GM15510 (cell line): Measurements from ENCODE around the gene FITM1.

ENCODE experiments used
- POLR2A ChIP-seq: IDR thresholded peaks from 3 replicates; pipeline ENCODE4 v1.6.1; 2011; ENCODE audit warnings: borderline replicate concordance; ENCODE audit not compliant: insufficient read length; ENCODE audit errors: extremely low read depth

The FITM1 gene

DNA sequence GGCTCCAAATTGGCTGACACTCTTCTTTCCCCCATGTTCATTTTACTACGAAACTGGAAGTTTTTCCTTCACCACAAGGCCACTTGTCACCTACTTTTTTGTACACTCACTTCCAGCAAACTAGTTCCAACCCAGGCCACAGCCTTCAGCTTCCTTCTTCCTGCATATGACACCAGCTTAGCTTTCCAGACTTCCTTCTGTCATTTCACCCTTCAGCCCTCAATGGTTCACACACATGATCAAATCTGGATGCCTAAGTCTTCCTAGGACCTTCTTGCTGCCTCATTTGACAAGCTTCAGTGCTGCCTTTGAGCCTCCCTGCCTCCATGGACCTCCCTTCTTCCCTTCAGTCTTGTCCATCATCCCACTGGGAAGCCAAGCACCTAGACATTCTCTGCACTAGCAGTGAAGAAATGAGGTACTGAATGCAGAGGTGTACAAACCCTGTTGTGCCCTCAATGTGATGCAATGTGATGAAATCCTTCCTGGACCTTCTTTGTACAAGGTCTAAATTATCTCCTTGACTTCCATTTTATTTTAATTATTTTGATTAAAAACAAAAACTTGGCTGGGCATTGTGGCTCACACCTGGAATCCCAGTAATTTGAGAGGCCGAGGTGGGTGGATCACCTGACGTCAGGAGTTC lies 37.1 kb downstream of the FITM1 start:
- TF ChIP-seq POLR2A = no peak

DNA sequence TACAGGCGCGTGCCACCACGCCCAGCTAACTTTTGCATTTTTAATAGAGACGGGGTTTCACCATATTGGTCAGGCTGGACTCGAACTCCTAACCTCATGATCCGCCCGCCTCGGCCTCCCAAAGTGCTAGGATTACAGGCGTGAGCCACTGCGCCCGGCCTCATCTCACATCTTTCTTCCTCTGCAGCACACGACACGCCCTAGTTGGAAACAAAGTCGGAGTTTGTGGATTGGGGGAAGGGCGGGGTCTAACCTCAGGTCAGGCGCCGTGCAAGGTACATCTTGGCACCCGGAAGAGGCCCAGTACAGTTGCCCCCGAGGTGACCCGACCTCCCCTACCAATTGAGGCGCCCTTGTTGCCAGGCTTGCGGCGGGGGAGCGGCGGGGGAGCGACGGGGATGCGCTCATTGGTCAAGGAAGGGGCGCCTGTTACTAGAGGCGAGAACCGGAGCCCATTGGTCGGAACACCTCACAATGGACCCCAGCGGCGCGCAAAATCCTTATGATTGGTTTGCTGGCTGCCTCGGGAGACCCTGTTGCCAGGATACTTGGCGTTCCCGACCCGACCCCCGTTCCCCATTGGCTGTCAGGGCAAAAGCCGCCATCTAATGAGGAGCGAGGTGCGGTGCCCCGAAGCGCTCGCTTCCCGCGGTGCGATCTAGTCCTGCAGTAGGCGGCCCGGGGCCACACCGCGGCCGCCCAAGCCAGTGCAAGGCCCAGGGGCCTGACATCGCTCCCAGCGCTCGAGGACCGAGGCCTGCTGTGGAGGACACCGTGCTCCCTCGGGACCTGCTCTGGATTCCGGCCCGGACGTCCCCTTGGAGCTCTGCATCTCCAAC lies 41.2 kb downstream of the FITM1 start, which contains the start of gene REC8:
Gene REC8, plus strand, starts transcription at position 659 of the 839 bp plus-strand sequence. CDS start 473 bp downstream, outside the sequence.
- TF ChIP-seq POLR2A = peak; percentile 54

DNA sequence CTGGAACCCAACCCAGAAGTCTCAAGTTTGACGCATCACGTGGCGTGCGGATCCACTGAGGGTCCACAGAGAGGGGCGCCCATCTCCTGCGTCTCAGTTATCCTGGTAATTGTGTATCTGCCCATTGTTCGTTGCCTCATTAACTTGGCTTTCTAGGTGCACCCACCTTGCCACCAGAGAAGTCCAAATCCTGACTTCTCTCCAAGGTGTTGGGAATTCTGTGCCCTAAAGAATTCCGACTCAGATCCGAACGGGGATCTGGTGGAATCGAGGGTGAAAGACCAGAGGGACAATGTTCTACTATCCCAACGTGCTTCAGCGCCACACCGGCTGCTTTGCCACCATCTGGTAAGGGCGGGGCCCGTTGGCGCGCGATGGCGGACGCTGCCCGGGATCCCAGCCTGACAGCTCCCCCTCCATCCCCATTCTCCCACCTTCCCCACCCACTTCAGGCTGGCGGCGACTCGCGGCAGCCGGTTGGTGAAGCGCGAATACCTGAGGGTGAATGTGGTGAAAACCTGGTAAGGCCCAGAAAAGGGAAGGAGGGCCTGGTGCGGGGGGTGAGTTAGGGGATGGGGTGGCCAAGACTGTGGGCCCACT lies 41.9 kb downstream of the FITM1 start:
- no peak for TF ChIP-seq POLR2A

DNA sequence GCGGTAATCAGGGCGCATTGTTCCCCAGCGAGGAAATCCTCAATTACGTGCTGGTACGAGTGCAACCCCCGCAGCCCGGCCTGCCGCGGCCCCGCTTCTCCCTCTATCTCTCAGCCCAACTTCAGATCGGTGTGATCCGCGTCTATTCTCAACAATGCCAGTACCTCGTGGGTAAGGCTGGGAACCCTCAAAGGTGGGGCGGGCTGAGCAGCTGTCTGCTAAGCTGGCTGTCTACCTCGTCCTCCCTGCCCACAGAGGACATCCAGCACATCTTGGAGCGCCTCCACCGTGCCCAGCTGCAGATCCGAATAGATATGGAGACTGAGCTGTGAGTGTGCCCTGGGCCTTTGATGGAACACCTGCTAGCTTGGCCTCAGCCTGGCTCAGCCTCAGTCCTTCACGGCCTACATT lies 42.4 kb downstream of the FITM1 start:
- TF ChIP-seq POLR2A = no peak

DNA sequence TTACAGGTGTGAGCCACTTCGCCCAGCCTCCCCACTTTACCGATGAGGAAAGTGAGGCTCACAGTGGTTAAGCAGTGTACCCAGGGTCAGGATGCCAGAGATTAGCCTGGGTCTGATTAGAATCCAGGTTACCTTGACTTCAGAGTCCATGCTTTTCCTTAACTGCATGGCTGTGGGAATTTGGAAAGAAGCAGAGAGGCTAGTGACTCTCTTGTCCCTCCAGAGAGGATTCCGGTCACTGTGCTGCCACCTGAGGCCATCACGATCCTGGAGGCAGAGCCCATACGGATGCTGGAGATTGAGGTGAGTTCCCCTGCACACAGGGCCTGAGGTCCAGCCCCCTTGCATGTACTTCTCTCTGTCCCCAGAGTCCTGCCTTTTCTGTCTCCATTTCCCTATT lies 46.1 kb downstream of the FITM1 start:
- no peak for TF ChIP-seq POLR2A

DNA sequence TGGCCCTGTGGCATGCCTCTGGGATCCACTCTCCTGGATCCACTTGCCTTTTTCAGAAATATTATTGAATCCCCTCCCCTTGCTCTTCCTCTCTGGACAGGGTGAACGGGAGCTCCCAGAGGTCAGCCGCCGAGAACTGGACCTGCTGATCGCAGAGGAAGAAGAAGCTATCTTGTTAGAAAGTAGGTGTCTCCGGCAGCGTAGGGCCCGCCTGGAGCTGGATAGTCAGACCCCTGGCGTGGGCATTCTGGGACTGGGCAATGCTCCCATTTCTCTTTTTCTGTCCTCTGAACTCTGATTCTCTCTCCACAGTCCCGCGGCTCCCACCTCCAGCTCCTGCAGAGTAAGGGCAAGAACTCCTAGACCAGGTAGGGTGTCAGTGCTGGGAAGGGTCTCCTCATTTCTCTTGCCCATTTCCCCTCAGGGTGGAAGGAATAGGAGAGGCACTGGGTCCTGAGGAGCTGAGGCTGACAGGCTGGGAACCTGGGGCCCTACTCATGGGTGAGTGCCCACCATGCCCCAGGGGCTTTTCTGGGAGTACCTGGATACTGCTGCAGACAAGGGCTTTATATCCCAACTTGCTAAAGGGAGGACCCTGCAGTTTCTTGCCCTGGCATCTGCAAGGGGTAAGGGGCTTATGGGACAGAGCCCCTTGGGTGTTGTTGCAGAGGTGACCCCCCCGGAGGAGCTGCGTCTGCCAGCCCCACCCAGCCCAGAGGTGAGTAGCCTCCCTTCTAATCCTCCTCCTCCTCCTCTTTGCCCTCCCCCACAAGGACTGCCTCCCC lies 46.8 kb downstream of the FITM1 start:
- no peak for TF ChIP-seq POLR2A

DNA sequence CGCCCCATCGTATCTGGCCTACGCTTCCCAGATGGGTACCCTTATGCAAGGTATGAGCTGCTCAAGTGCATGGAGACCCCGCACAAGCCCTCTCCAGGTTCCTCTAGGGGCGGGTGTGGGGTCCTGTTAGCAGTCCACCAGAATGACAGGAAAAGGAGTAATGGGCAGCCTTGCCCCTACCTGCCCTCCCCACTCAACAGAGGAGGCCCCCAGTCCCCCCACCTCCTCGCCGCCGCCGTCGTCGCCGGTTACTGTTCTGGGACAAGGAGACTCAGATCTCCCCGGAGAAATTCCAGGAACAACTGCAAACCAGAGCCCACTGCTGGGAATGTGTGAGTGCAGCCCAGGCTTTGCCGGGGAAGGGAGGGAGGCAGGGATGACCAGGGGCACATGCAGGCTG lies 47.4 kb downstream of the FITM1 start:
- TF ChIP-seq POLR2A = no peak

DNA sequence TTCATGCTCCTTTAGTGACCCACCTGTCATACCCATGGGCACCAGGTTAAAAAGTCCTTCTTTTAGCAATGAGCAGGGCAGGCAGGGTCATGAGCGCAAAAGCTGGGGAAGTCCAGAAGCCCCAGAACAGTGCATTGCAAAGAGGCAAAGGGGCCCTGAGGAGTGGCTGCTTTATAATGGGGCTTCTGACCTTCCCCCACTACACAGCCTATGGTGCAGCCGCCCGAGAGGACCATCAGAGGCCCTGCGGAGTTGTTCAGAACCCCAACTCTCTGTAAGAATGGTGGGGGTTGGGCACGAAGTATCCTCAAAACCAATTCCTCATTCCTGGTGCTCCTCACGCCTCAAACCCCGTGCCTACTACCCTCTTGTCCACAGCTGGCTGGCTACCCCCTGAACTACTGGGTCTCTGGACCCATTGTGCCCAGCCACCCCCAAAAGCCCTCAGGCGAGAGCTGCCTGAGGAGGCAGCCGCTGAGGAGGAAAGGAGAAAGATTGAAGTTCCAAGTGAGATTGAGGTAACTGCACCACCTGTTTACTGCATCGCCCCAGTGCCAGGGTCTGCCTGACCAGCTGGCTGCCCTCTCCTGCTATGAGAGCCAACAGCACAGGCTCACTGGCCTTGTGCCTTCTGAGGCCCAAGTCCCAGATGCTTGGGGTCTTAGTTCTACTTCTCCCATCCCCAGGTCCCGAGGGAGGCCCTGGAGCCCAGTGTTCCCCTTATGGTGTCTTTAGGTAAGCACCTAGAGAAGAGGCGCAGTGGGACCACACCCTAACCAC lies 48.1 kb downstream of the FITM1 start:
- peak; percentile 12 for TF ChIP-seq POLR2A

DNA sequence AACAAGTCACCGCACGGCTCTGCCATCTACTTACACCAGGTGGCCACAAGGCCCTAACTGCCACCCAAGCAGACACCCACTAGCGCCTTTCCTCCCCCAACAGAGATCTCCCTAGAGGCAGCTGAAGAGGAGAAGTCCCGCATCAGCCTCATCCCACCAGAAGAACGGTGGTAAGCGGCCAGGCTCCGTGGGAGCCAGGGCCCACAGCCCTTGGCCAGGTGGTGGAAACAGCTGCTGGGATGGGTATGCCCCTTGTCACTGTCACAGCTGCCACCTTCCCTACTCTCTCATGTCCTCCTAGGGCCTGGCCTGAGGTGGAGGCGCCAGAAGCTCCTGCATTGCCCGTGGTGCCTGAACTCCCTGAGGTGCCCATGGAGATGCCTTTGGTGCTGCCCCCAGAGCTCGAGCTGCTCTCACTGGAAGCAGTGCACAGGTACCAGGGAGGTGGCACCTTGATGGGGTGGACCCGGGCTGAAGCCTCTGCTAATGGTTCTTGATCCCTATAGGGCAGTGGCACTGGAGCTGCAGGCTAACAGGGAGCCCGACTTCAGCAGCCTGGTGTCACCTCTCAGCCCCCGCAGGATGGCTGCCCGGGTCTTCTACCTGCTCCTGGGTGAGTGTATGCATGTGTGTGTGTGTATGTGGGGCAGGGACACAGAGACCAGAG lies 49.0 kb downstream of the FITM1 start:
- TF ChIP-seq POLR2A = no peak

DNA sequence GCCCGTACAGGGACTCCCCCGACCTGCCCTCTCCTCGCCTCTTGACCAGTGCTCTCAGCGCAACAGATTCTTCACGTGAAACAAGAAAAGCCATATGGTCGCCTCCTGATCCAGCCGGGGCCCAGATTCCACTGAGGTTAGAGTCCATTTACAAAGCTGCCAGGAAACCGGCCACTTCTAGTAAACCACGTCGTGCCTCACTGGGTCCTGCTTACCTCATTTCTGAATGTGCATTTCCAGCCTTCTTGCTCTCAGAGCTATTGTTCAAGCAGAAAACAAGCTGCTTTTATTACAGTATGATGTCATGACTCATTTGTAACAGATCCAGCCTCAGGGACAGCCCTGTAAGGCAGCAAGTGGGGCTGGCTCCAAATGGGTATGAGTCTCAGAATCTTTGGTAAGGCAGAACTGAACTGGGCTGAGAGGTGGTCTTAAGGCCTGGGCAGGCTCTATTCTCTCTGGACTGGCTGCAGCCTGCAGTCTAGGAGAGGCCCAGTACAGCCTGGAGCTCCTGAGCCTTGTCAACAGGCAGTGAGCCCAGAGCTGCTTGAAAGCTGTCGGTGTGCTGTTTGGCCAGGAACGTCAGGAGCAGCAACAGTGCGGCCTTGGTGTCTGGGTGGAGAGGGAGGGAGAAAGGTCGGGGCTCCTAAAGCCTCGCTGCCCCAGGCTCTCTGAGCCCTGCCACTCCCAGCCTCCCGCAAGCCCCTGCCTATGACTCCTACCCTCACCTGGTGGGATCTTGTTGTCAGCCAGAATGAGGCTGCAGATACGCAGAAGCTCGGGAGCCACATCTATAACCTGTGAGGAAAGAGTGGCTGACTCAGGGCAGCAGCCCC lies 49.7 kb downstream of the FITM1 start:
- TF ChIP-seq POLR2A = no peak

DNA sequence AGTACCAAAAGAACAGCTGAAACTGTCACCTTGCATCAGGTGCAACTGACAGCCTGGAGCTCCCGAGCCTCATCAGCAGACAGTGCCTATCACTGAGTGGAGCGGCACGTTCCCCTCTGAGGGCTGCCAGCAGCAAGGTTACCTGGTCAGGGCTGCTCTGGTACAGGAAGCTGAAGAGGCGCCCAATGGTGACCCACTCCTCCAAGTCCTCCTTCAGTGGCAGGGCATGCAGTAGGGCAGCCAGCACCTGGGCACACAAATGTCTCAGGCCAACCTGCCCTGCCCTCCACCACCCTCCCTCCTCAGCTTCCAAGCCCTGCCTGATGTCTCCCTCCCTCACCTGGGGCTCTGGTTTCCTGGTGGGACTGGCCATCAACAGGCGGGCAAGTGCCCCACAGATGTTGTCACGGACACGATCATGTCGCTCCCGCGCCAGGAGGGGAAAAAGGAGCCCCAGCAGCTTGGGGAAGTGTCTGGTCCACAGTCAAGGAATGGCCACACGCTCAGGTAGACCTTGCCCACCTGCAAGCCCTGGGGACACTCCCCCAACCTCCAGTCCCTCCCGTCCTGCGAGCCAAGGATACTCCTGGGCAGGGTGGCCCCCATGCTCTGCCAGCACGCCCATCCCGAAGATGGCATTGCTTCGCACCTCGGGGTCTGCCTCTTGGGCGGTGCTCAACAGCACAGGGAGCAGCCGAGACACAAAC lies 51.1 kb downstream of the FITM1 start:
- TF ChIP-seq POLR2A = no peak
